DMS53 (cell line): ENCODE measurements around the gene PTH2R.
"Not testable (repeated sequence)": the region's sequence is repeated elsewhere in the genome, so short reads cannot be mapped to it uniquely, and the experiment has no call there.

Experiments used
- DNase-seq: peaks from one replicate; lab custom pipeline; 2025; lab: John Stamatoyannopoulos, UW

The PTH2R gene

DNA sequence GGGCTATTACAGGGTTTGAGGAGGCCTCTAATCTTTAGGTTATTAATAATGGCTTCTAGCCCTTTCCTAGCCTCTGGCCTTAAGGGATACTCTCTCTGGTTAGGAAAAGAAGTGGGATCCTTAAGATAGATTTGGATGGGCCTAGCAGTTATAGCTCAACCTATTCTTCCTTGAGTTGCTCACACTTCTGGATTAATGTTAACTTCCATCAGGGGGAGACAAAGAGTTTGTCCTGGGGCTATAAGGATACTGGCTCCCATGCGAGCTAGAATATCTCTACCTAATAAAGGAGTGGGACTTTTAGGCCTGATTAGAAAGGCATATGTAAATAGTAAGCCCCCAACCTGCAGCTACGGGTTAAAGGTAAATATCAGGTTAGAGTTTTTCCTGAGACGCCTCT lies 14.3 kb upstream of the PTH2R start:
- DNase-seq, result peak; percentile 23

DNA sequence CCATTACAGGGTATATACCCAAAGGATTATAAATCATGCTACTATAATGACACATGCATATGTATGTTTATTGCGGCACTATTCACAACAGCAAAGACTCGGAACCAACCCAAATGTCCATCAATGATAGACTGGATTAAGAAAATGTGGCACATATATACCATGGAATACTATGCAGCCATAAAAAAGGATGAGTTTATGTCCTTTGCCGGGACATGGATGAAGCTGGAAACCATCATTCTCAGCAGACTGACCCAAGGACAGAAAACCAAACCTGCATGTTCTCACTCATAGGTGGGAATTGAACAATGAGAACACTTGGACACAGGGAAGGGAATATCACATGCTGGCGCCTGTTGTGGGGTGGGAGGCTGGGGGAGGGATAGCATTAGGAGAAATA lies 9.8 kb upstream of the PTH2R start:
- not testable (repeated sequence) for DNase-seq

DNA sequence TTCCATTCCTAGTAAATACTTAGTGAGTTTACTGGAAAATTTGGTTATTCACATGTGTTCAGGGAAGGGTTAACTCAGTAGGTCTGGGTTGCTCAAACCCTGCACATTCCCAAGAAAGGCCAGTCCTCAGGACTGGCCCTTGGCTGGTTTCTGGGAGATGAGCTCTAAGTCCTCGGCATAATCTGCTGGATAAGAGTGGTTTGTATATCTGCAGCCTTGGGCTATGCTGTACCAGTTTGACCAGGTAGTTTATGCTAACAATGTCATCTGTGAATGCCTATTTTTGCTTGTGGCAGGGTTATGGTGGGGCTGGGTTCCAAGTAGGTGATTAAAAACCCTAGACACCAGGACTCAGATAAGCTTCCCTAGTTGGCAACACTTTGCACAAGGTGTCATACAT lies 7.4 kb upstream of the PTH2R start:
- DNase-seq, result no peak

DNA sequence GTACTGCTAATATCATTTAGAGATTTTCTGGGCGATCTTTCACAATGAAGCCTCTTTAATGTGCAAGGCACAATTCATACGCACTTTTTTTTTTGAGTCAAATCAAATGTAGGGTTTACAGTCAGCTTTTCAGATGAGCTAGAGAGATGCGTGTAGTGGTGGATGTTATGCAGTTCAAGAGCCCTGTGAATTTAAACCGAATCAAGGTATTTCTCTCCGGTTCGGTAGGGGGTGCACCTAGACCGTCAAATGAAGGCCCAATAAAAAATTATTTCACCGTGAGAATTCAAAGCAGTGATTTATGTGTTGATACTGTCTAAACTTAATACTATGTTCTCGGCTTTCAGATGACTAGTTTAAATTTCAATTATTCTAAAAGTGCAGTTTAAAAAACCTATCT lies 1.1 kb downstream of the PTH2R start:
- DNase-seq, result peak; percentile 85

DNA sequence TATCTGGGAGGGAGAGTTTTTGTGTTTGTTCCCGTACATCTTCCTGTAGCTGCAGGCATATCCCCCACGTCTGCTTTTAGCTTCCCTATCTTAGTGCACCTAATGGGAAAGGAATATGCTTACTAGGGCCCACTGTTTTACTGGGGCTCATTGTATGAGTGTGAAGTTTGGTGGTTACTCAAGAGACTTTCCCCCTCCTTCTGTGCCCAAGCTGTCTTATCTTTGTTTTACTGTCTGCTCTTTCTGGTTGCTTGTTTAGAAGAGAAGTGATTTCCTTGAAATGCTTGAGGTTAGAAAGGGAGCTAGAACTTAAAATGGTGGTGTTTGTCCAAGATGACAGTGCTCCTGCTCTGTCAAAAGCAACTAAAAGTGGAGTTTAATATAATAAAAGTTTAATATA lies 7.3 kb downstream of the PTH2R start:
- DNase-seq, result no peak

DNA sequence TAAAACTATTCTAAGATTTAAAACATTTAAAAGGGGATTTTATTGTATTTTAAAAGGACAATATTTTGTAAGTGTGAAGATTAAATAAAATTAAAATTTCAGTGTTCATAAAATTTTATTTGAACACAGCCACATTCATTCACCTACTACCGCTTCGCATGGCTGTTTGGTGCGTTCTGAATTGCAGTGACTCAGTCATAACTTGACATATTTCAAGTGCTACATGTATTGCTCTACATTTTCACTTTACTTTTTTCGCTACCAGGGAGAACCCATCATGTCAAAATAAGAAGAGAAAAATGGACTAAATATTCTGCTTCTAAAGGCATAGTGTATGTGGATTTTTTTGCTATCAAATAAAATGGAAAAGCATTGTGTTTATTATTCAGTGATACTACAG lies 8.7 kb downstream of the PTH2R start:
- no peak for DNase-seq

DNA sequence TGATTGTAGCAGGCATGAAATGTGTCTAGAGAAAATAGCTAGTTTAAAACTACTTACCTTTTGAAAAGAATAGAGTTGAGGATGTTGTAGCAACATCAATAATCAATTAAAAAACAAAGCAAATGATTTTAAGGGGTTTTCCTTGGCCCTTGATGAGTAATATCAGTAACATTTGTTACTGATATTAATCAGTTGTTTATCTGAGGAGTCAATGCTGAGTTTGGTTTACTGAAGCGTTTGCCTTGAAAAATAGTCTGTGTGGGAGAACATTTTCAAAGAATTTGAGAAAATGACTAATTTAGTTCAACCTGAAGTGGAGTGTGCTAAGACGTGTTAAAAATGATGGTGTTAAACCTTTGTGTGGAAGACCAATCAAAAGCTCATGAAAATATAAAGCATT lies 9.3 kb downstream of the PTH2R start:
- DNase-seq, result no peak

DNA sequence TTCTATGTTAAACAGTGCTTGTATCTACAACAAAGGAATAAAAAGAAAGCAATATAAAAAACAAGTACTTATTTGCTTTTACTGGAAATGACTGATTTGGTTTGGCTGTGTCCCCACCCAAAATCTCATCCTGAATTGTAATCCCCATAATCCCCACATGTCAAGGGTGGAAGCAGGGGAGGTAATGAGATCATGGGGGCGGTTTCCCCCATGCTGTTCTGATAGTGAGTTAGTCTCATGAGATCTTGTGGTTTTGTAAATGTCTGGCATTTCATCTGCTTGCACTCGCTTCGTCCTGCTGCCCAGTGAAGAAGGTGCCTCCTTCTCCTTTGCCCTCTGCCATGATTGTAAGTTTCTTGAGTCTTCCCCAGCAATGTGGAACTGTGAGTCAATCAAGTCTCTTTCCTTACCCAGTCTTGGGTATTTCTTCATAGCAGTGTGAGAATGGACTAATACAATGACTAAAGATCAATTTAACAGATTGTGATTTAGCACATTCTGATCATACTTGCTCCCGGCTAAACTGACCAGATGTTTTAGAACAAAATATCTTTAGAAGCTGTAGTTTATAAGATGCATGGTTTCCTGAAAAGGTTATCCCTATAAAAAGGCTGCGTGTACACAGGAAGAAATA lies 19.9 kb downstream of the PTH2R start:
- no peak for DNase-seq

DNA sequence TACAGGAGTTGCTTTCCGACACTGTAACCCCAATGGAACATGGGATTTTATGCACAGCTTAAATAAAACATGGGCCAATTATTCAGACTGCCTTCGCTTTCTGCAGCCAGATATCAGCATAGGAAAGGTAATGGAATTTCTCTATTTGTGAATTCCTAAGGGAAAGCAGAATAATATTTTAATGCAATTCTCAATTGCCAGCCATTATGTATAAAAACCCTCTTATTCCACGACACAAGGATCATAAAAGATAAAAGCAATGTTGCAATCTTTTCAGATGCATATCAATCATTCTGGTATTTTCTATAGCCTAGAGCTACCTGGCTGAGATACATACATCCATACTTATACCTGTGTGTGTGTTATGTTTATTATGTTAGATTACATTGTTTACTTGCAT lies 31.2 kb downstream of the PTH2R start:
- no peak for DNase-seq

DNA sequence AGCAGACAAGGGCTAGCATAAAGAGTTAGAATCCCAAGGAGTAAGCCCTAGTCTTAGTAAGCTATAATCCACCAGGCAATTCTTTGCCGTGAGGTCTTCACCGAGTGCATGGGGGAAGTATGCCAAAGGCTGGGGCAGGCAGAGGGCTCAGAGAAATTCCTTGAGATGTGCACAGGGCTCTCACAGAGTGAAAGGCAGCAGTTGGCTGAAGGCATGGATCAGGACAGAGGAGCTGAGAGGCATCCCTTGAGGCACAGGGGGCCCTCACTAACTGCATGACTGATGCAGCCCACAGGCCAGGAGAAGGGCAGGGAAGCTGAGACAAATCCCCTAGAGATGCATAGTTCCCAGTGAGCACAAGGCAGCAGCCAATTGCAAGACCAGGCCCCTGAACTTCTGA lies 34.1 kb downstream of the PTH2R start:
- DNase-seq, result no peak

DNA sequence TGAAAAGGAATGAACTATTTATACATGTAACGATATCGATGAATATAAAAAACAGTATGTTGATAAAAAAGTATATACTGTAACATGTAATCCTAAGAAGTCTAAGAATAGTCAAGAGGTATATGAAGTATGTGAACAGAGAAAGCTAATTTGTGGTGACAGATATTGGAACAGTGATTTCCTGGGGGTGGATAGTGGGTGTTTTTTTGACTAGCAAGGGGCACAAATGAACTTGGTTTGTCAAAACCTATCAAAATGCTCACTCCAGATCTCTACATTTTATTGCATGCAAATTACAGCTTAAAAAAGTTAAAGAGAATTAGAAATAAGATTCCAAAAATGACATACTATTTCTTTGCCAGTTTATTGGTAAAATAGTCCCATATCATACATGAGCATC lies 35.4 kb downstream of the PTH2R start:
- no peak for DNase-seq

DNA sequence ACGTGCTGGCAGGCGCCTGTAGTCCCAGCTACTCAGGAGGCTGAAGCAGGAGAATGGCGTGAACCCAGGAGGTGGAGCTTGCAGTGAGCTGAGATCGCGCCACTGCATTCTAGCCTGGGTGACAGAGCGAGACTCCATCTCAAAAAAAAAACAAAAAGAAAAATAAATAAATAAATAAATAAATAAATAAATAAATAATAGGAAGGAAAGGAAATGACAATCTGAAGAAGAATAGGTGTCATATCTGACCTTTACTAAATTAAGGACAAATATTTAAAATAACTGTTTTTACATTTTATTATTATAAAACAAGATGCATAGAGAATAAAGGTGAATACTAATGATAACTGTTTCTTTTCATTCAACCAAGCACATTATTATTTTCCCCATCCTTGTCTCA lies 40.9 kb downstream of the PTH2R start:
- not testable (repeated sequence) for DNase-seq

DNA sequence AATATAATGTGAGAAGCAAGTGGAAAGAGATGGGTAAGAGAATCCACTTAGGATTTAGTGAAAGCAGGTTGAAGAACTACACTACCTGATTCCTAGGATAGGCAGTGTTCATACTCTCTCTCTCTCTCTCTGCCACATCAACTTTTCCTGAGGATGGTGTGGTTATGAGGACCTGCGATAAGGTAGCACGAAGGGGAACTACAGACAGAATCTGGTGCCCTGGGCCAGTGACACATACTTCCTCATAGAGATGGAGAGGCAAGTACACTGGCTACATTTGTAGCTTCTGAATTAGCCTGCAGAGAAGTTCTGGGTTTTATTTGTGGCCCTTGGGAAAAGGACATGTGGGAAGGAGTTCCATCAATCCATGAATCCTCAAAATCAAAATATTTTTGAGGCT lies 44.5 kb downstream of the PTH2R start:
- DNase-seq, result no peak

DNA sequence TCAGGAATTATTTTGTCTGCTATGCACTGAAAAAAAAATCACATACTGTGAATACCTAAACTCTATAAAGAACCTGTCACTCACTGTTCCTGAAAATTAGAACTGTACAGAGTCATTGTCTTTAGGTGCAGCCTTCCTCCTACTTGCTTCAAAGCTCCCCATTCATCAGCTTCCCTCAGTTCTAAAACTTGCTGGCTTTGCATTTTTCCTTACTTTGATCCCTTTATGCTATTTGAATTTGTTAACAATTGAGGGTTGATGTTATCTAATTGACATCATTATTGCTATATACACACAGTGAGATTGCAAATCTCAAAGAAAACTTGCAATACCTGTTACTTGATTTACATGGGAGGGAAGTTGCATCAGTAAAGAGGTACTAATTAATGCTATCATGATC lies 48.3 kb downstream of the PTH2R start:
- DNase-seq, result no peak

DNA sequence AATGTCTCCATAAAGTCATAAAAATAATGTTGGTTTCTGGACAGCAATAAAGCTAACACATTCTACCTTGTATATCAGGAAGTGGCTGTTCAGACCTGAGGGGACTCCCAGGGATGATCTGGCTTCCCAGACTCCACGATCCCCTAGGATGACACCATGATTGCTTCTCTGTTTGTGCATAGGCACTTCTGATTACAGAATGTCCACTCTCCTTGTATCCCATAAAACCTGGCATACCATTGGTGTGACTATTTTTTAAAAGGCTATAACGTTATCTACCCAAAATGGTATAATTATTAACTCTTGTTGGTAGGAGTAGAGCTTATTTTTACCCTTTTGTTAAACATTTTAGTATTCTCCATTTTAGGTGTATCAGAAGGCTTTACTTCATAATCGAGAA lies 57.1 kb downstream of the PTH2R start:
- DNase-seq, result no peak

DNA sequence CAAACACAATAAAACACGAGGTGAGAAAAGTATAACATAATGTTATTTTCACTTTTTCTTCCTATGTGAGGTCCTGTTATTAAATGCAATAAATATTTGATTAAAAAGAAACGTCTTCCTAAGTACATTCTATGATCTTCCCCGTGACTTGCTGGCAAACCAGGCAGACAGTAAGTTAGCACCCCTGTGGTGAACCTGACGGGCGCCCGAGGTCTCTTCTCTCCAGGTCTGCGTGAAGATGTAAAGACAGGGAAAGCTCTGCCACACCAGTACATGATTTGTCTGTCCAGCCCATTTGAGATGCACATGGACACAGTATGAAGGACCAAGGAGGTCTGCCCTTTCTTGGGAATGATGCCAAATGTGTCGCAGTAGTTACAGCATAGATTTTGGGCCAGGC lies 57.6 kb downstream of the PTH2R start:
- no peak for DNase-seq

DNA sequence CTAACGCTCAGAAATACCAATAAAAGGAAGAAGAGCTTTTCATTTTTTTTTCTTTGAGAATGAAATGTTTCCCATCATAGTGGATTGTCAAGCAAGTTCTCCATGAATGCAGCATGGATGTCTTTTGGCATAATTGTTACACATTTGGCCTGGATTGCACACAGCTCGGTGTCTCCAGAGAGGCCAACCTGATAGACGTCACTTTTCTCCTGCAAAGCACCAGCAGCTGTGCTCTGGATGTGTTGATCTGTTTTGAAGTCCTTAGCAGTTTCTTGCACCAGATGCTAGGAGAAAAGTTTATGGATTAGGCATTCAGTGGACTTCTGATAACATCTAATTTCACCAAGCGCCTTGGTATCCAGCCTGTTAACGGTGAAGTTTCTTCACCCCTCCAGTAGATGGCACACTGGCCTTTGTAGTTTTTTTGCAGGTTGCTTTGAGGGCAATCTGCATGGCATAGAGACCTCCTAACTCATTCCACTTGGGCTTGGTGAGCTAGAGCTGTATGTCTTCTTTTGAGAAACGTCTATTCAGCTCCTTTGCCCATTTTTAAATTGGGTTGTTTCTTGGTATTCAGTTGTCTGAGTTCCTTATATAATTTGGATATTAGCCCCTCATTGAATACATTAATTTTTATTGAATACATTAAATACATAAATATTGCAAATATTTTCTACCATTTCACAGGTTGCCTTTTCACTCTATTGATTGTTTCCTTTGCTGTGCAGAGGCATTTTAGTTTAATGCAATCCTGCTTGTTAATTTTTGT lies 59.7 kb downstream of the PTH2R start:
- DNase-seq, result peak; percentile 90

DNA sequence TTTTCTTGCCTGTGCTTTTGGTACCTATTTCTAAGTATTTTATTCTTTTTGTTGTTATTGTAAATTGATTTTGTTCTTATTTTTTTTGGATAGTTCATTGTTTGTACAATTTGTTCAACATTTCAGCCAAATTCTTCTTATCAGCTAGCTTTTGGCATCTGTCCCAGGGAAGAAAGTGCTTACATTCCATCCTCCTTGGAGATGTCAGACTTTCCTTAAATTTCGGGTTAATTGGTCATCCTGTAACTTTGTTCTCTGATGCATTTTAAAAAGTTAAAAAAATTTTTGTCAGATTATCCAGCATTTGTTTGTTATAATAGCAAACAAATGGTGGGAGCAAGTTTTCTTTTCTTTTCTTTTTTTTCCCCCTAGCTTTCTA lies 60.3 kb downstream of the PTH2R start:
- no peak for DNase-seq

DNA sequence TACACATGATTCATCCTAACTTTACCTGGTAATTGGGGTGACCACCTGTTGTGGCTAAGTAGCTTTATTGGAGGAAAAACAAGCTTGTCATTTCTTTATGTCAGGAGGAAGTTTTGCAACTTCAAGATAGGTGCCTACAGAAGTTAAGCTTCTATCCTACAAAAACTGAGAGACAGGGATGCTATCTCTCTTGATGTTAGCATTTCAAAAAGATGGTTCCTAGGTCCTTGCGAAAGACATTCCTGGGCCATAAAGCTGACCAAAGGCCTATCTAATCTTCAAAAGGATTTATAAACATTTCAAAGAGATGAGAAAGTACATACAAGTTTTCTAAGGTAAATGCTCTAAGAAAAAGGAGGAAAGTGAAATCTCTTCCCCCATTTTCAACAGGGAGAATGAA lies 61.0 kb downstream of the PTH2R start:
- no peak for DNase-seq

DNA sequence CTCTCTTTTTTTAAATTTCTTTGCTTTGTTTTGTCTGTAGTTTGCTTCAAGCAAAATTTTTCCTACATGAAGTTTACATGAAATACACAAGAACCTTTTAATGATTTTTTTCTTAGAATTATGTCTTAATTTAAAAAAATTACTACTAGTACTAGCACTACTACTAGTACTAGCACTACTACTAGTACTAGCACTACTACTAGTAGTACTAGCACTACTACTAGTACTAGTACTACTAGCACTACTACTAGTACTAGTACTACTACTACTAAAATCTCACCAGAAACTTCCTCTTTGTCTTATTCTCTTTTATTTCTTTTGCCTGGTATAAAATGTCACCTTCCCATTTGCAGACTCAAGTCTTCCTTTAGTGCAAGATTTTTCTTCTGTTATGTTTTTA lies 71.1 kb downstream of the PTH2R start:
- DNase-seq, result no peak

DNA sequence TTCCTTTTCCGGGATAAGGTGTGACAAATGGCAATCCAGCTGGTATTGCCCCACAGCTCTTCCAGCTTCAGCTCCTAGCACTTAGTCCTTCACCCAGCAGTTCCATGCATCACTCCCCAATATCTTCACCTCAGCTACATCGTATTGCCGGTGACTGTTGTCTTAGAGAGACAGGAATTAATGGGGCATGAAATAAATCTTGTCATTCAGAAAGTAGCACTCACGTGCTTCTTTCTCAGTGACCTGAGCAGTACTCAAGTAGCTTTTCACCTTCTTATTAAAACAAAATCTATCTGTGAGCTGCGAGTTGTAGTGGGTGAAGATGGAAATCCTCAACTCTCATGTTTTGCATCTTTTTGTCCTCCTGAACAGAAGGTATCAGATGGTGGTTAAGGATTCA lies 72.8 kb downstream of the PTH2R start:
- no peak for DNase-seq

DNA sequence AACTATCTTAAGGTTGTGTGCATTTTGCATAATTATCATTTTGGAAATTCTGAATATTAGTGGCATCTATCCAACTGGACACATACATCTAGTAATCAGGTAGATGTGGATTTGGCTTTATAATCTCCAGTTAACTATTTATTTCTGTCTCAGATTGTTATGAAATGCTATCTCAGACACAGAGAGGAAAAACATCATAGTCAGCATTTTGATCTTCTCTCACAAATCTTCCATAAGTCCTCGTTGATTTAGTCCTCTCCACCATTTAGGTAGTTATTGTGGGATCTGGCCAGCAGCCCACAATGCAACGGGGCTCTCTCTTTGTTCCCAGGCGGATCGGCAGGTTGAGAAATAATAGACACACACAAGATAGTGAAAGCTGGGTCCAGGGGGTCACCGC lies 75.4 kb downstream of the PTH2R start:
- DNase-seq, result not testable (repeated sequence)

DNA sequence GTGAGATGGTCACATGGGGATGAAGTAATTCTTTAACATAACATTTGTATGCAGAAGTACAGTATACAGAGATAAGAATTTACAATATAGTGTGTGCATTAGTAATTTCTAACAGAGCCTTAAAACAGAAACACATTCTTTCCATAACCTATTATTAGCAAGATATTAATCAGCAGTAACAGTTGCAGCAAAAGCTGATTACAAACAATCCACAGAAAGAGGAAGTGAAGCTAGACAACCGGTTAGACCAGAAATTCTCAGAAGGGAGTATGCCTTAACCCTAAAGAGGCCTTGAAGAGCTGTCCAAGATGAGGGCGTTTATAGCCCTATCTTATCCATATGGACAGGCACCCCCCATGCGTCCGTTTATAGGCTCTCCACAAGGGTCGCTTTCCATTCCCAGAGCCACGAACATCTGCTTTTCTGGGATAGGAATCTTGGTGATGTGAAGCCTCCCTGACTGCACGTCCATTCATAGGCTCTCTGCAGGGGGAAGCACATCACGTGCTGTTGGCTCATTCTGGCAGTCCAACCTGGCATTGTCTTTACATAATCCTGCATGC lies 75.9 kb downstream of the PTH2R start:
- peak; percentile 48 for DNase-seq

DNA sequence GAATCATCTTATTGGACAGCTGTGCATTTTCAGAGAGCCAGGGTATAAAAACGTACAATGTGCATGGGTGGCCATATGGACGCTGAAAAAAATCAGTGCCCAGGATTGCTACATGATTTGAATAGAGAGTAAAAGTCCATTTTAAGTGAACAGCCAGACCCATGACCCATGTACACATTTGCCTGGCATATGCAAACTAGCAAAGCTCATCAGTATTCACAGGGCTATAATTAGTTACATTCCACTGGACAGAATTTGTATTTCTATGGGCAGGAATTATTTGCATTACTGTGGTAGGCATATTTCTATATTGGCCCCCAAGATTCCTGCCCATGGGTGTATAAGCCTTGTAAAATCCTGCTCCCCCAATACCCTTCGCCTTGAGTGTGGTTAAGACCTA lies 78.8 kb downstream of the PTH2R start:
- DNase-seq, result no peak
